Large intestine (tissue), 3 donors: ENCODE results near the gene ZNF519. TPM values are rescaled to one million over a fixed set of nuclear protein-coding genes. Genes with fewer than 3 reads are reported as not detected.

Experiments
- DNase-seq, 2 donors: peaks; one replicate each; pipeline versions ENCODE4 v3.0.0 to v3.0.0-alpha.2; 2013
- H3K27ac ChIP-seq: one replicate; pipeline ENCODE4 v1.5.1; 2013; ENCODE audit warnings: low read length
- H3K27me3 ChIP-seq: 2 replicates; pipeline ENCODE4 v1.6.1; 2013; ENCODE audit warnings: low read length; ENCODE audit not compliant: control insufficient read depth, insufficient read depth
- H3K36me3 ChIP-seq: 2 replicates; pipeline ENCODE4 v1.6.1; 2013; ENCODE audit warnings: low read length; ENCODE audit not compliant: control insufficient read depth, insufficient read depth
- H3K4me1 ChIP-seq: one replicate; pipeline ENCODE4 v1.6.1; 2013; ENCODE audit warnings: low read length; ENCODE audit not compliant: control insufficient read depth, insufficient read depth
- H3K4me3 ChIP-seq: one replicate; pipeline ENCODE4 v1.5.1; 2013; ENCODE audit warnings: low read length
- H3K9me3 ChIP-seq: one replicate; pipeline ENCODE4 v1.6.1; 2013; ENCODE audit warnings: mild to moderate bottlenecking, low read depth, low read length, moderate library complexity; ENCODE audit not compliant: control insufficient read depth
- WGBS: methylation state at CpG from one replicate; pipeline ENCODE4 v1.1.5; 2013; ENCODE audit warnings: low lambda C conversion rate; ENCODE audit not compliant: insufficient coverage; 5-methylcytosine and 5-hydroxymethylcytosine counted together
- polyA plus RNA-seq: library from polyadenylated mRNA; unstranded; fragments of 120-200 nt; gene quantifications from one replicate; pipeline ENCODE4 v1.2.1, GENCODE V29; 2013

Gene ZNF519
- polyA plus RNA-seq, 1 donor, result 7.2 TPM

GRCh38 chr18:14124689-14125088, 7.5 kb downstream of the ZNF519 start:
- H3K4me1 ChIP-seq, result no peaks in the 10 kb centered on the region

GRCh38 chr18:14122097-14122496, 10.1 kb downstream of the ZNF519 start:
- 100% methylated on average over 2 of the region's 2 CpGs for WGBS
- Histone ChIP-seq H3K36me3 (no peaks in the 10 kb centered on the region), H3K4me3 (no peak overlapping the region), H3K9me3 (no peaks in the 10 kb centered on the region), H3K27me3 (no peaks in the 10 kb centered on the region), H3K4me1 (no peaks in the 10 kb centered on the region), H3K27ac (no peak overlapping the region)
- DNase-seq, result no peak

More at GRCh38 chr18:14124689-14125088, 7.5 kb downstream of the ZNF519 start:
- Histone ChIP-seq H3K36me3 (no peaks in the 10 kb centered on the region), H3K27ac (no peak overlapping the region), H3K27me3 (no peaks in the 10 kb centered on the region), H3K9me3 (no peaks in the 10 kb centered on the region), H3K4me3 (no peak overlapping the region)
- WGBS, result no CpG with 5 or more reads among the region's 2 CpGs
- no peak for DNase-seq

GRCh38 chr18:14120926-14121325, 11.3 kb downstream of the ZNF519 start:
- no peaks in the 10 kb centered on the region for H3K9me3 ChIP-seq
- H3K27me3 ChIP-seq, result no peaks in the 10 kb centered on the region
- no peak overlapping the region for H3K4me3 ChIP-seq
- DNase-seq, result no peak
- no peaks in the 10 kb centered on the region for H3K4me1 ChIP-seq
- H3K27ac ChIP-seq, result no peak overlapping the region
- no peaks in the 10 kb centered on the region for H3K36me3 ChIP-seq

- H3K9me3 ChIP-seq, result no peaks in the 10 kb centered on the region
- H3K27ac ChIP-seq, result no peak overlapping the region
- H3K36me3 ChIP-seq, result no peaks in the 10 kb centered on the region
- no CpG with 5 or more reads among the region's 2 CpGs for WGBS
- no peak overlapping the region for H3K4me3 ChIP-seq
- H3K4me1 ChIP-seq, result no peaks in the 10 kb centered on the region
- no peak for DNase-seq
- no peaks in the 10 kb centered on the region for H3K27me3 ChIP-seq
Measured at GRCh38 chr18:14117606-14118005, 14.6 kb downstream of the ZNF519 start.

GRCh38 chr18:14106906-14107305, 25.3 kb downstream of the ZNF519 start:
- H3K27me3 ChIP-seq, result no peaks in the 10 kb centered on the region
- H3K4me3 ChIP-seq, result no peak overlapping the region
- no peaks in the 10 kb centered on the region for H3K4me1 ChIP-seq
- H3K27ac ChIP-seq, result no peak overlapping the region
- H3K9me3 ChIP-seq, result no peaks in the 10 kb centered on the region
- no peak for DNase-seq
- H3K36me3 ChIP-seq, result no peaks in the 10 kb centered on the region
- WGBS, result 80% methylated on average over 1 of the region's 3 CpGs

- Histone ChIP-seq H3K4me1 (no peaks in the 10 kb centered on the region), H3K9me3 (no peaks in the 10 kb centered on the region), H3K27me3 (no peaks in the 10 kb centered on the region), H3K36me3 (no peaks in the 10 kb centered on the region), H3K4me3 (no peak overlapping the region), H3K27ac (no peak overlapping the region)
- DNase-seq, result no peak
- WGBS, result 75% methylated on average over 1 of the region's 5 CpGs
Measured at GRCh38 chr18:14104906-14105748, 27.1 kb downstream of the ZNF519 start.

- Histone ChIP-seq H3K27ac (no peak overlapping the region), H3K4me3 (no peak overlapping the region), H3K36me3 (no peaks in the 10 kb centered on the region), H3K4me1 (no peaks in the 10 kb centered on the region), H3K9me3 (no peaks in the 10 kb centered on the region), H3K27me3 (no peaks in the 10 kb centered on the region)
- 100% methylated on average over 1 of the region's 2 CpGs for WGBS
- no peak for DNase-seq
Measured at GRCh38 chr18:14104201-14104600, 28.0 kb downstream of the ZNF519 start.

GRCh38 chr18:14100503-14101286, 31.5 kb downstream of the ZNF519 start:
- H3K27ac ChIP-seq, result no peak overlapping the region
- H3K4me1 ChIP-seq, result no peaks in the 10 kb centered on the region
- H3K27me3 ChIP-seq, result no peaks in the 10 kb centered on the region
- no peaks in the 10 kb centered on the region for H3K9me3 ChIP-seq
- no peaks in the 10 kb centered on the region for H3K36me3 ChIP-seq
- DNase-seq, result no peak
- no peak overlapping the region for H3K4me3 ChIP-seq
- WGBS, result no CpG with 5 or more reads among the region's 4 CpGs

- no peak overlapping the region for H3K27ac ChIP-seq
- WGBS, result 80% methylated on average over 2 of the region's 6 CpGs
- H3K4me1 ChIP-seq, result no peaks in the 10 kb centered on the region
- H3K9me3 ChIP-seq, result no peaks in the 10 kb centered on the region
- H3K4me3 ChIP-seq, result no peak overlapping the region
- no peaks in the 10 kb centered on the region for H3K36me3 ChIP-seq
- DNase-seq, result no peak
- H3K27me3 ChIP-seq, result no peaks in the 10 kb centered on the region
Measured at GRCh38 chr18:14098428-14098827, 33.8 kb downstream of the ZNF519 start.

GRCh38 chr18:14097761-14098160, 34.5 kb downstream of the ZNF519 start:
- no peaks in the 10 kb centered on the region for H3K9me3 ChIP-seq
- no peak overlapping the region for H3K4me3 ChIP-seq
- H3K27ac ChIP-seq, result no peak overlapping the region
- no peak for DNase-seq
- peaks cover under 1% of the 10 kb centered on the region for H3K4me1 ChIP-seq
- no peaks in the 10 kb centered on the region for H3K27me3 ChIP-seq
- H3K36me3 ChIP-seq, result no peaks in the 10 kb centered on the region
- WGBS, result no CpG with 5 or more reads among the region's 2 CpGs
